Measurements from ENCODE around the gene MPP3.

Gene MPP3

GRCh38 chr17:43769859-43770258, 63.1 kb downstream of the MPP3 start:
- no peak for DNase-seq

DNA sequence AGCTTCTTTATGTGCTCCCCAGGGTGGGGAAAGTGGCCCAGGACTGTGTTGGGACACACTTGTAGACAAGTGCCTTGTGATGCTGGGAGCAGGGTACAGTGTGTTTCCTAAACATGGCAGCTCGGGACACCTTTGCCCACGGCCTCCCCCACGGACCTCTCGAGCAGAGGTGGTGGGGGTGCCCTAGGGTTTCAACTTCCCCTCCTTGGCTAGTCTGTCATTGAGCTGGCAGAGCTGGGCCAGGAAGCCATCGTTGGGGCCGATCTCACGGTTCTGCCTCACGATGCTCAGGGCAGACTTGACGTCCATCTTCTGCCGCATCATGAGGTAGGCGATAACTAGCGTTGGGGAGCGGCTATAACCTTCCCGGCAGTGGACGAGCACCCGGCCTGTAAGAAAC, 63.5 kb downstream of the MPP3 start:
- DNase-seq = no peak

- DNase-seq = no peak
These were observed 64.0 kb downstream of the MPP3 start for GRCh38 chr17:43768943-43769342.

DNA sequence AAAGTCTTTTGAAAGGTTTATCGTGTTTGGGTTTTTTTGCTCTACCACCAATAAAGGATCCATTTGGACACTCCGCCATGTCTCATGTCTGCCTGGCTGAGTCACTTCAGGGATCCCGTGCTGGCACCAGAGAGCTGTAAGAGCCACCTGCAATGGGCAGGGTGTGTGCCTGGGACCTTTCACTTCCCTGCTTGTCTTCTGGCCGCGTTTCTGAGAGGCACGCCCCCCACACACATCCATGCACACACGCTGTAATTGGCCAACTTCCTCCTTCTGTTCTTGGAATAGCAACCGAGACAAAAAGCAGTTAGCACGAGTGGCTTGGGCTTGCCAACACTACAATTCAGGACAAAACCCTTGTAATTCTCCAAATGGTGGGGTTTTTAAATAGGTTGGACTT, 64.6 kb downstream of the MPP3 start:
- DNase-seq = no peak

GRCh38 chr17:43767713-43768059, 65.3 kb downstream of the MPP3 start:
- DNase-seq = no peak

DNA sequence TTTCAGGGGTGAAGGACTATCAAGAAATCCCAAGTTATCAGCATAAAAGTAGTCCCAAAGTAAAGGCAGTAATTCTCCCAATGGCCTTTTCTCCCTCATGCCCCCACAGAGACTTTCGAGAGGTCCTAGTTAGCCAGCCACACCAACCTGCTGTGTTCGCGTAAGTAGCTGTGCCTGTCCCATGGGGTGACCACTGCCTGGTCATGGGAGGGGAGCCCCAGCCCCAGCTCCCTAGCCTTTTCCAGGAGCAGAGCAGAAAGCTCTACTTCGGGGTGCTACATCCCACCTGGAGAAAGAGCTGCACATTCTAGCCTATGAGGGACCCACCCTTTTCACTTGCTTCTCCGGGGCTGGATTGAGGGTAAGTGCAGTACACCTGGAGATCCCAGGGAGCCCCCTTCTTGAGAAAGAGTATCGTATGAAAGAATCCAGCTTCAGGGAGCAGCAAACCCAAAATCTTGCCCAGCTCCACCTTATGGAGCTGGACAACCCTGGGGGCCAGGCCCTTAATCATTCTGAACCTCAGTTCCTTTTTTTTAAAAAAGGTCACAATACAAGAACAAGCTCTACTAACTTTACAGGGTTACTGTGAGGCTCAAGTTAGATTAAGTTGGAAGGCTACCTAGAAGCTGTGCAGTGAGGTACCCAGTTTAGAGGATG, 65.8 kb downstream of the MPP3 start:
- DNase-seq = no peak

GRCh38 chr17:43766413-43767052, 66.4 kb downstream of the MPP3 start:
- DNase-seq = peak; percentile 66 to 69

DNA sequence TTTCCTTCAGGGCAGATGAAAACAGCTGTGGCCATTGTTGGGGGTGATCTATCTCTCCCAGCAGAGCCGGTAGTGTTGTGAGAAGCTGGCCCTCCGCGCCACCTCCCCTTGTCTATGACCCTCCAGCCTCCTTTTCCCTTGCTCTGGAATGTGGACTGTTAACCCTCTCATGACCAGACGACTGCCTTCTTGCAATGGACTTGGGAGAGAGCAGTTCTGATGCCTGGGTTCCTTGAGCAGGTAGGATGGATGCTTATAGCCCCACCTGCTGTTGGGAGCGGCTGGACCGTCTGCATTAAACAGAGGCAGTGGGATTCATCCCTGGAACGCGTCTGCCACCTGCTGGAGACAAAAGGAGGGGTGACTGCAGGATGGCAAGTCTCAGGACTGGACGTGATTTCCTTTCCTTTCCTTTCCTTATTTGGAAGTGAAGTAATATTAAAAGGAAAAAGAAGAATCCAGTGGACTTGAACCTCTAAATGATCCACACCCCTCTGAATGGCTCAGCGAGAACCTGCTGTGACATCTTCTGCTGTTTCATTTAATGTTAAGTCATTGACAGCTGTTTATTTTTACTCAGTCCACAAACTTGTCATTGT, 72.6 kb downstream of the MPP3 start:
- DNase-seq = peak; percentile 96 to 97

DNA sequence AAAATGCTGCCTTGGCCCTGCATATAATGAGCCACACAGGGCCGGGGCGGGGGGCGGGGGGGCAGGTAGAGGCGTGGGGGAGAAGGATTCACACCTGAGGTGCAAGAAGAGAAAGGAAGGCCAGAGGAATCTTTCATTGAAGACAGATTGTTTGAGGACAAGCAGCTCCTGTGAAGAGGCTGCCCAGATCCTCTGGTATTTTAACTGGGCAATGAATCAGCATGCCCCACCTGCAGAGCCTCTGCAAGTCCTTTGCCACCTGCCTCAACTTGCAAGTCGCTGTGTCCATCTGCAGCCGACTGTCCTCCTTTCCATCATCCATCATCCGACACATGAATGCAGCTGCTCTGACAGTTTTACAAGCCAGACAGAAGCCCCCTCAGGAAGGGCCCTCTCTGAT, 73.1 kb downstream of the MPP3 start:
- no peak for DNase-seq

DNA sequence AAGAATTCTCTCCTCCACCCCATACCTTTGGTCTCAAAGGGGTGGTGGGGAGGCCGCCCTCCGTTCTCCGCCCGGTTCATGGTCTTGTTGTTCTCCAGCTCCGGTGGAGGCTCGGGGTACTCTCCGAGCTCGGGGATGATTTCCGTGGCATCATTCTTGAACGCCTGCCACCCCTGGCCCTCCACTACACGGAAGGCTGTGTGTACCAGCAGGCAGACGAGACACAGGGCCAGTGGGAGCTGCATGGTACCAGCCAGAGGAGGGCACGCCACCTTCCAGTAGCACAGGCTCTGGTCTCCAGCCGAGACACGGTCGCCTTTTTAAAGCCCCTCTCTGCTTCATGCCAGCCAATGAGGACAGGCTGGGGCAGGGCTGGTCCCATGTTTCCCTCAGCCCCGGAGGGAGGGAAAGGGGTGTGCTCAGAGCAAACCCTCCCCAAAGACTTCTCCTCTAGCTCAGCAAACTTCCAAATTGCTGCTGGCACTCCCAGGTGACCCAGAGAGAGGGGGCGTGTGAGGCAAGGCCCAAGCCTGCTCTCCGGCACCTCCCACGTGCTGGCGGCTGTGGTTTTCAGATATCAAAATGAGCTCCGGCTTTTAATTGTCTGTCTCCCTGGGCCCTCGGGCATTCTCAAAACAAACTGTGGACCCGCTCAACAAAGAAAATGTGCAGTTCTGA, 74.3 kb downstream of the MPP3 start, which contains the start of gene SOST:
SOST (minus strand) TSS at position 295 of the 678 bp plus-strand sequence; CDS start at position 245, 50 bp downstream.
- no peak for DNase-seq

DNA sequence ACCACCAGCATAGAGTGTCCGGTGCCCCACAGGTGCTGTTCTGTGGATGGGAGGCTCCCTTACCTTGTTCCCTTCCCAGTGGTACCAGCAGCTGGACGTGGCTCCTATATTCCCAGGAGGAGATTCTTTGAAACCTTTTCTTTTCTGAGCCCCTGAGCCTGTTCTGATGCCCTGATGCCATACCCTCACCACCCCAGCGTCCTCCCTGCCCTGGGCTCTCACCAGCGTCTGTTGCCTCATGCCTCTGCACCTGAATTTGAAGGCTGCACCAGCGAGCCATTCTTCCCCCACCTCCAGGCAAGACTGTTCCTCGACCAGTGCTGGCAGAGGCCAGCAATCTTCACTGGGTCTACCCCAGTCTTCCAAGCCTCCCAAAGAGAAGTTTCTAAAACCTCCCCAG, 74.9 kb downstream of the MPP3 start:
- no peak for DNase-seq

- DNase-seq = no peak
These were observed 75.7 kb downstream of the MPP3 start for GRCh38 chr17:43757171-43757660.

DNA sequence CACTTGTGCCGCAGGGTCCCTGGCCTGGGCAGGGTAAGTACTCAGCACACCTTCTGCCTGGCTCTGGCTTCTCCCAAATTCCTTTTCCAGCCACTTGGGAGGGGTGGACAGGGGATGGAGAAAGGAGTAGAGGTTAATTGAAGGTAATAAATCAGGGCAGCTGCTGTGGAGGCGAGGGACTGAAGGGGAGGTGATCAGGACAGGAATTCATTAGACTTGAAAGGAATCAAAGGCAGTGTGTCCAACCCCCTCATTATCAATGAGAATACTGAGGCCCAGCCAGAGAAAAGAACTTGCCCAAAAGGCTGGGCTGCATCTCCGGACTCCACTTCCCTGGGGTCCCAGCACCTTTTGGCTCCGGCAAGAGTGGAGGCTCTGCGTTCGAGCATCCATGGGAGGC, 76.7 kb downstream of the MPP3 start:
- DNase-seq = no peak

DNA sequence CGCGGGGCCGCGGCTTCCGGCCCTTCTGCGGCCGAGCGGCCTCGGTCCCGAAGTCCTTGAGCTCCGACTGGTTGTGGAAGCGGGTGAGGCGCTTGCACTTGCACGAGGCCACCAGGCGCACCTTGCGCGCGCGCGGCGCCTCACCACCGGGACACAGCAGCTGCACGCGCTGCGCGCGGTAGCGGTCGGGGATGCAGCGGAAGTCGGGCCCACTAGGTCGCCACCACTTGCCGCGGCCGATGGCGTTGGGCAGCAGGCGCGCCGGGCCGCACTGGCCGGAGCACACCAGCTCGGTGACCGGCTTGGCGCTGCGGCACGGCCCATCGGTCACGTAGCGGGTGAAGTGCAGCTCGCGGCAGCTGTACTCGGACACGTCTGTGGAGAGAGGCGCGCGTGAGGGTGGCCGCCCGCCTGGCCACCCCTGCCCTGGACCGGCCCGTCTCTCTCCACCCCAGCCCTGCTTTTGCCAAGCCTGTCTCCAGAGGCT, 77.5 kb downstream of the MPP3 start:
- DNase-seq = peak; percentile 8 to 27

DNA sequence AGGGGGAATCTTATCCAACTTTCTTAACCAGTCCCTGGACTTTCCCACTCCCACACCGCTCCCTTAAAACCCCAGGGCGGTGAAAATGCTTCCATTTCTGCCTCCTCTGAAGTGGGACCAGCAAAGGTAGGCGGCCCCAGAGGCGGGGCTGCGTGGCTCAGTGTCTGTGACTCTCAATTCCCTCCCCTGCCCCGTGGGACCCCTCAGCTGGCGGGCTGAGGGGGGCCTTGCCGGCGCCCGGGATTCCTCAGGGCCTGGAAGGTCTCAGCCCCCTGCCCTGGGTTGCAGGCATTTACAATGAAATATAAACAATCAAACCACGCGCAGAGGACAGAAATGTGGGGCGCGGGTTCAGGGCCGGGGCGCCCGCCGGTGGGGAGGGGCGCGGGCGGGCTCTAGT, 78.0 kb downstream of the MPP3 start:
- no peak for DNase-seq

- DNase-seq = no peak
These were observed 79.3 kb downstream of the MPP3 start for GRCh38 chr17:43753493-43754129.
